K562 (cell line): ENCODE results near the gene ERGIC1. TPM values are rescaled to one million over a fixed set of nuclear protein-coding genes. Genes with fewer than 3 reads are reported as not detected.
A peak's percentile ranks its signal among the peaks of the same experiment; 100 is the strongest.

Experiments used
- ATAC-seq: fragments of 200-7000 bp; cut with Tn5 transposase; 3 replicates; pipeline ENCODE4 v1.9.1; 2020; ENCODE audit warnings: moderate library complexity
- BruUV-seq: library from RNA; stranded (reverse); fragments of 400-500 nt; replicated peaks from 2 replicates; lab custom pipeline; 2021; lab: Mats Ljungman, UMichigan
- CTCF ChIA-PET: fragments of 300-600 bp; formaldehyde crosslinking; extraction: SDS; loops from one replicate; lab custom pipeline; 2021; ENCODE audit warnings: low intra/inter-chr PET ratio; lab: Yijun Ruan, JAX
- POLR2A ChIA-PET: fragments of 300-600, 350-650 bp; sonication (Branson Sonifier 250); formaldehyde crosslinking; extraction: SDS; loops from one replicate; lab custom pipeline; 2021; ENCODE audit warnings: antibody characterized with exemption, inconsistent platforms; lab: Yijun Ruan, JAX
- DNase-seq, 4 experiments: peaks; one replicate each; pipeline versions ENCODE4 v3.0.0 to v3.0.0-alpha.2; 2011 to 2018; ENCODE audit warnings: low spot score in 3 of 4, mixed read lengths in 3 of 4; ENCODE audit errors: extremely low read depth in 1 of 4
- FAIRE-seq: peaks from 2 replicates; lab custom pipeline; 2011; peaks lifted over from hg19 to GRCh38; lab: Jason Lieb, UNC
- H2AFZ ChIP-seq: 2 replicates; pipeline ENCODE4 v1.6.0; 2011; ENCODE audit warnings: low read depth, low read length, control low read depth, inconsistent platforms
- H3K27ac ChIP-seq: fragments of 200-600 bp; 3 replicates; pipeline ENCODE4 v1.8.0; 2011; ENCODE audit warnings: low read depth, mild to moderate bottlenecking, control low read depth, inconsistent platforms, low read length, moderate library complexity, mixed read lengths; ENCODE audit errors: extremely low read depth
- H3K27me3 ChIP-seq, 2 experiments: fragments of 300-600 bp in 1 of 2; 2 replicates in 1 of 2; 3 replicates in 1 of 2; pipeline versions ENCODE4 v1.6.0 to v1.8.0; 2011; ENCODE audit warnings: inconsistent platforms in 2 of 2, low read length in 2 of 2, mild to moderate bottlenecking in 1 of 2, mixed read lengths in 1 of 2, moderate library complexity in 1 of 2; ENCODE audit not compliant: control insufficient read depth in 2 of 2, insufficient read depth in 2 of 2
- H3K36me3 ChIP-seq: fragments of 300-600 bp; 3 replicates; pipeline ENCODE4 v1.8.0; 2011; ENCODE audit warnings: mild to moderate bottlenecking, low read length, inconsistent platforms; ENCODE audit not compliant: control insufficient read depth, insufficient read depth
- H3K4me1 ChIP-seq, 2 experiments: fragments of 200-600 bp in 1 of 2; replicated peaks in 1 of 2; 2 replicates in 1 of 2; 3 replicates in 1 of 2; pipeline versions ENCODE4 v1.5.1 to v1.8.0; 2011; ENCODE audit warnings: inconsistent platforms in 2 of 2, low read length in 2 of 2, mild to moderate bottlenecking in 1 of 2, mixed read lengths in 1 of 2, moderate library complexity in 1 of 2; ENCODE audit not compliant: control insufficient read depth in 2 of 2, insufficient read depth in 2 of 2
- H3K4me2 ChIP-seq: 2 replicates; pipeline ENCODE4 v1.6.1; 2011; ENCODE audit warnings: low read length, control low read depth, inconsistent platforms, mixed read lengths; ENCODE audit not compliant: insufficient read depth
- H3K4me3 ChIP-seq: fragments of 200-600 bp; sonication (generic), shearing (Covaris generic); 2 replicates; pipeline ENCODE4 v1.5.1; 2016; ENCODE audit warnings: control low read depth, inconsistent platforms
- H3K79me2 ChIP-seq: fragments of 200-600 bp; 3 replicates; pipeline ENCODE4 v1.8.0; 2011; ENCODE audit warnings: low read length, inconsistent platforms; ENCODE audit not compliant: control insufficient read depth, insufficient read depth
- H3K9ac ChIP-seq, 2 experiments: 2 replicates each; pipeline versions ENCODE4 v1.6.0 to v1.6.1; 2011; ENCODE audit warnings: low read depth in 2 of 2, low read length in 2 of 2, control low read depth in 1 of 2, inconsistent platforms in 1 of 2, mild to moderate bottlenecking in 1 of 2, mixed read lengths in 1 of 2; ENCODE audit not compliant: insufficient read depth in 1 of 2
- H3K9me1 ChIP-seq: one replicate; pipeline ENCODE4 v1.6.0; 2011; ENCODE audit warnings: inconsistent platforms, mild to moderate bottlenecking, low read length, moderate library complexity; ENCODE audit not compliant: control insufficient read depth, insufficient read depth
- H3K9me3 ChIP-seq: replicated peaks from 2 replicates; pipeline ENCODE4 v1.5.1; 2011; ENCODE audit warnings: low read depth, low read length, inconsistent platforms; ENCODE audit not compliant: control insufficient read depth, insufficient read depth
- H4K20me1 ChIP-seq: replicated peaks from 2 replicates; pipeline ENCODE4 v1.6.1; 2011; ENCODE audit warnings: low read length, inconsistent platforms, mixed read lengths; ENCODE audit not compliant: control insufficient read depth, insufficient read depth
- ZNF165 ChIP-seq: fragments of 250-450 bp; sonication (Bioruptor Pico); IDR thresholded peaks from 2 replicates; pipeline ENCODE4 v1.4.0; 2020; ENCODE audit warnings: borderline replicate concordance
- ZNF778 ChIP-seq: fragments of 450-650 bp; formaldehyde crosslinking; IDR thresholded peaks from 2 replicates; pipeline ENCODE4 v1.4.0; 2020; ENCODE audit warnings: mild to moderate bottlenecking, moderate library complexity
- WGBS: fragments of 100-300 bp; shearing (Covaris generic); methylation state at CpG from one replicate; pipeline ENCODE4 v1.1.6; 2016; ENCODE audit warnings: low coverage, mixed read lengths; ENCODE audit not compliant: insufficient coverage; ENCODE audit errors: missing lambda C conversion rate; 5-methylcytosine and 5-hydroxymethylcytosine counted together
- in situ Hi-C: fragments of 300-500 bp; cut with MboI; formaldehyde crosslinking; loops from 4 replicates; pipeline ENCODE4 v1.15.0; 2018; ENCODE audit warnings: inconsistent platforms, mixed read lengths
- intact Hi-C: fragments of 100-400 bp; cut with micrococcal nuclease; formaldehyde crosslinking; loops from 2 replicates; pipeline ENCODE4 v1.14.2; 2022
- polyA plus RNA-seq, 8 experiments: library from polyadenylated mRNA; depleted of rRNA in 4 of 8; stranded (reverse) in 5 of 8; unstranded in 3 of 8; fragments of >200 nt; fragmentation: Nextera tagmentation in 2 of 8; fragmentation: Illumina TruSeq in 1 of 8; extraction: Ambion mirVana in 2 of 8; extraction: Trizol in 1 of 8; gene quantifications; 2 replicates each; pipeline versions ENCODE4 v1.2.1 to v1.2.3, GENCODE V29; 2011 to 2014; ENCODE audit warnings: inconsistent platforms in 1 of 8, missing spikeins in 1 of 8
- total RNA-seq, 7 experiments: library from RNA; depleted of rRNA in 6 of 7; stranded (reverse); fragments of >200 nt in 6 of 7; fragmentation: Illumina TruSeq in 2 of 7; extraction: Trizol in 2 of 7; gene quantifications; 2 replicates each; pipeline versions ENCODE4 v1.2.1 to v1.2.3, GENCODE V29; 2011 to 2021; ENCODE audit warnings: low replicate concordance in 1 of 7
- TF ChIP-seq, protein P1 (sequence below): fragments of 450-650 bp; IDR thresholded peaks from 2 replicates; pipeline ENCODE4 v1.6.1; 2016; ENCODE audit warnings: mild to moderate bottlenecking
- TF ChIP-seq, protein P2 (sequence below): fragments of 450-650 bp; formaldehyde crosslinking; IDR thresholded peaks from 2 replicates; pipeline ENCODE4 v1.4.0; 2020; ENCODE audit warnings: mild to moderate bottlenecking
- TF ChIP-seq, protein P3 (sequence below): fragments of 450-650 bp; IDR thresholded peaks from 2 replicates; pipeline ENCODE4 v1.6.1; 2014; ENCODE audit warnings: low read depth, mild to moderate bottlenecking, moderate library complexity, borderline replicate concordance

The ERGIC1 gene
- total and polyA plus RNA-seq, 9 of the 15 experiments (the other 6 are each of a cell fraction or from before 2014, with no cell fraction given), result 5.5 to 68.4 (median 36.4) TPM

DNA sequence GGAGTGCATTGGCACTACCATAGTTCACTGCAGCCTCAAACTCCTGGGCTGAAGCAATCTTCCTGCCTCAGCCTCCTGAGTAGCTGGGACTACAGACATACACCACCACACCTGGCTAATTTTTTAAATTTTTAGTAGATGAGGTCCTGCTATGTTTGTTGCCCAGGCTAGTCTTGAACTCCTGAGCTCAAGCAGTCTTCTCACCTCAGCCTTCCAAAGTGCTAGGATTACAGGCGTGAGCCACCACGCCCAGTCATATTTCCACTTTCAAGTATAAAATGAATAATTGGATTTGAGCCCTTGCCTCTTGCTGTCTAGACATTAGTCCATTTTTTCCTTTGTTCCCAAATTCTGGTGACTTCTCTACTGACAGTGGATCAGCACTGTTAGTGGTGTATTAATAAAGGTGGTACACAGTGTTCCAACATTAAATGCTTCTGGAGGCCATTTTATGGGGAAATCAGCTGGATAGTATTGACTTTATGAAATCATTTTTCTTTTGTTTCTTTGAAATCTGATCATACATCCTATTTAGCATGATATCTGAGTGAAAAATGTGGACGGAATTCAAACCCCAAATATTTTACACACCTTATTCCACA, 165.4 kb downstream of the ERGIC1 start:
- H2AFZ ChIP-seq, result no peak overlapping the region
- in situ Hi-C loops (no loop called here), intact Hi-C loops (no loop called here)
- FAIRE-seq (peak; percentile 15), ATAC-seq (no peak), DNase-seq (no peak)
- H3K9me3 ChIP-seq, result no peaks in the 10 kb centered on the region
- no peak overlapping the region for H3K4me2 ChIP-seq
- BruUV-seq, result no TSS peak
- ChIA-PET POLR2A (no interaction called here), CTCF (no interaction called here)
- H3K27me3 ChIP-seq, result no peaks in the 10 kb centered on the region
- no peak overlapping the region for H3K4me3 ChIP-seq
- H3K9me1 ChIP-seq, result no peaks in the 10 kb centered on the region
- H3K79me2 ChIP-seq, result peaks cover 70% of the 10 kb centered on the region
- H3K36me3 ChIP-seq, result peaks cover 65% of the 10 kb centered on the region; the same call in 2 of the 3 replicates
- peaks cover 18% of the 10 kb centered on the region for H4K20me1 ChIP-seq
- H3K9ac ChIP-seq, result no peak overlapping the region
- 85% methylated on average over 3 of the region's 3 CpGs for WGBS
- H3K27ac ChIP-seq, result no peak overlapping the region
- TF ChIP-seq, protein P1, sequence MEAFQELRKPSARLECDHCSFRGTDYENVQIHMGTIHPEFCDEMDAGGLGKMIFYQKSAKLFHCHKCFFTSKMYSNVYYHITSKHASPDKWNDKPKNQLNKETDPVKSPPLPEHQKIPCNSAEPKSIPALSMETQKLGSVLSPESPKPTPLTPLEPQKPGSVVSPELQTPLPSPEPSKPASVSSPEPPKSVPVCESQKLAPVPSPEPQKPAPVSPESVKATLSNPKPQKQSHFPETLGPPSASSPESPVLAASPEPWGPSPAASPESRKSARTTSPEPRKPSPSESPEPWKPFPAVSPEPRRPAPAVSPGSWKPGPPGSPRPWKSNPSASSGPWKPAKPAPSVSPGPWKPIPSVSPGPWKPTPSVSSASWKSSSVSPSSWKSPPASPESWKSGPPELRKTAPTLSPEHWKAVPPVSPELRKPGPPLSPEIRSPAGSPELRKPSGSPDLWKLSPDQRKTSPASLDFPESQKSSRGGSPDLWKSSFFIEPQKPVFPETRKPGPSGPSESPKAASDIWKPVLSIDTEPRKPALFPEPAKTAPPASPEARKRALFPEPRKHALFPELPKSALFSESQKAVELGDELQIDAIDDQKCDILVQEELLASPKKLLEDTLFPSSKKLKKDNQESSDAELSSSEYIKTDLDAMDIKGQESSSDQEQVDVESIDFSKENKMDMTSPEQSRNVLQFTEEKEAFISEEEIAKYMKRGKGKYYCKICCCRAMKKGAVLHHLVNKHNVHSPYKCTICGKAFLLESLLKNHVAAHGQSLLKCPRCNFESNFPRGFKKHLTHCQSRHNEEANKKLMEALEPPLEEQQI, result no peak
- TF ChIP-seq, protein P2, sequence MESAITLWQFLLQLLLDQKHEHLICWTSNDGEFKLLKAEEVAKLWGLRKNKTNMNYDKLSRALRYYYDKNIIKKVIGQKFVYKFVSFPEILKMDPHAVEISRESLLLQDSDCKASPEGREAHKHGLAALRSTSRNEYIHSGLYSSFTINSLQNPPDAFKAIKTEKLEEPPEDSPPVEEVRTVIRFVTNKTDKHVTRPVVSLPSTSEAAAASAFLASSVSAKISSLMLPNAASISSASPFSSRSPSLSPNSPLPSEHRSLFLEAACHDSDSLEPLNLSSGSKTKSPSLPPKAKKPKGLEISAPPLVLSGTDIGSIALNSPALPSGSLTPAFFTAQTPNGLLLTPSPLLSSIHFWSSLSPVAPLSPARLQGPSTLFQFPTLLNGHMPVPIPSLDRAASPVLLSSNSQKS (CRISPR knock-in tag), result no peak
- no peak for TF ChIP-seq ZNF165
- TF ChIP-seq, protein P3, sequence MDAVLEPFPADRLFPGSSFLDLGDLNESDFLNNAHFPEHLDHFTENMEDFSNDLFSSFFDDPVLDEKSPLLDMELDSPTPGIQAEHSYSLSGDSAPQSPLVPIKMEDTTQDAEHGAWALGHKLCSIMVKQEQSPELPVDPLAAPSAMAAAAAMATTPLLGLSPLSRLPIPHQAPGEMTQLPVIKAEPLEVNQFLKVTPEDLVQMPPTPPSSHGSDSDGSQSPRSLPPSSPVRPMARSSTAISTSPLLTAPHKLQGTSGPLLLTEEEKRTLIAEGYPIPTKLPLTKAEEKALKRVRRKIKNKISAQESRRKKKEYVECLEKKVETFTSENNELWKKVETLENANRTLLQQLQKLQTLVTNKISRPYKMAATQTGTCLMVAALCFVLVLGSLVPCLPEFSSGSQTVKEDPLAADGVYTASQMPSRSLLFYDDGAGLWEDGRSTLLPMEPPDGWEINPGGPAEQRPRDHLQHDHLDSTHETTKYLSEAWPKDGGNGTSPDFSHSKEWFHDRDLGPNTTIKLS, result no peak
- TF ChIP-seq ZNF778, result no peak
- H3K4me1 ChIP-seq, result no peaks in the 10 kb centered on the region; a peak in 2 of 5 replicates
